Fibroblast of pulmonary artery (primary cell): Measurements from ENCODE around the gene MED28.

Experiments
- DNase-seq: peaks from one replicate; pipeline ENCODE4 v3.0.0-alpha.2; 2010; ENCODE audit warnings: low read depth
- H3K4me3 ChIP-seq: replicated peaks from 2 replicates; pipeline ENCODE4 v1.5.1; 2011; ENCODE audit warnings: low read depth, mild to moderate bottlenecking, control low read depth, low read length, moderate library complexity
- CTCF ChIP-seq: IDR thresholded peaks from 2 replicates; pipeline ENCODE4 v1.5.1; 2011; ENCODE audit warnings: mild to moderate bottlenecking, control low read depth, low read length, inconsistent platforms; ENCODE audit errors: missing control alignments

The MED28 gene

GRCh38 chr4:17665852-17666251 is 51.4 kb downstream of the MED28 start:
- no peak overlapping the region for H3K4me3 ChIP-seq
- DNase-seq, result no peak
- no peak for TF ChIP-seq CTCF

- DNase-seq, result no peak
- no peak for TF ChIP-seq CTCF
- H3K4me3 ChIP-seq, result no peak overlapping the region
Measured at GRCh38 chr4:17667253-17667652, 52.8 kb downstream of the MED28 start.

- no peak for DNase-seq
Measured at GRCh38 chr4:17667653-17668201, 53.3 kb downstream of the MED28 start.

GRCh38 chr4:17670423-17670822 is 56.0 kb downstream of the MED28 start:
- TF ChIP-seq CTCF, result no peak
- H3K4me3 ChIP-seq, result no peak overlapping the region
- DNase-seq, result no peak

More at GRCh38 chr4:17667653-17668201, 53.3 kb downstream of the MED28 start:
- H3K4me3 ChIP-seq, result no peak overlapping the region
- TF ChIP-seq CTCF, result no peak

GRCh38 chr4:17680559-17681280 is 66.3 kb downstream of the MED28 start:
- H3K4me3 ChIP-seq, result no peak overlapping the region
- no peak for TF ChIP-seq CTCF
- no peak for DNase-seq

GRCh38 chr4:17681281-17682221 is 67.1 kb downstream of the MED28 start:
- no peak for TF ChIP-seq CTCF
- H3K4me3 ChIP-seq, result no peak overlapping the region
- no peak for DNase-seq
